Activated effector memory CD4-positive, alpha-beta T cell treated with anti-CD3 and anti-CD28 coated beads, Interleukin-2, amount 50 U/mL, for 16 hours (primary cell): ENCODE results near the gene TKFC.
A peak's percentile ranks its signal among the peaks of the same experiment; 100 is the strongest.

Source experiments
- DNase-seq: peaks from one replicate; pipeline ENCODE4 v3.0.0-alpha.2; 2020

The TKFC gene

GRCh38 chr11:61325649-61326414 is 7.2 kb upstream of the TKFC start:
- DNase-seq: no peak

GRCh38 chr11:61327669-61328071 is 5.4 kb upstream of the TKFC start:
- no peak for DNase-seq

- no peak for DNase-seq
Measured at GRCh38 chr11:61328351-61328750, 4.7 kb upstream of the TKFC start.

- no peak for DNase-seq
Measured at GRCh38 chr11:61329871-61330270, 3.2 kb upstream of the TKFC start.

GRCh38 chr11:61331651-61332050 is 1.4 kb upstream of the TKFC start:
- no peak for DNase-seq

- no peak for DNase-seq
Measured at GRCh38 chr11:61332281-61332796, 689 bp upstream of the TKFC start.

GRCh38 chr11:61333550-61334433 is 764 bp downstream of the TKFC start:
- DNase-seq: no peak

- DNase-seq: peak; percentile 59
Measured at GRCh38 chr11:61334434-61335354, 1.7 kb downstream of the TKFC start.

- DNase-seq: peak; percentile 60
Measured at GRCh38 chr11:61335355-61335710, 2.3 kb downstream of the TKFC start.

GRCh38 chr11:61336171-61336935 is 3.3 kb downstream of the TKFC start:
- peak; percentile 92 for DNase-seq

- peak; percentile 57 for DNase-seq
Measured at GRCh38 chr11:61337706-61338470, 4.9 kb downstream of the TKFC start.

GRCh38 chr11:61338783-61339489 is 5.9 kb downstream of the TKFC start:
- DNase-seq: peak; percentile 61

GRCh38 chr11:61339490-61339878 is 6.5 kb downstream of the TKFC start:
- DNase-seq: peak; percentile 33

GRCh38 chr11:61340979-61341378 is 8.0 kb downstream of the TKFC start:
- peak; percentile 17 for DNase-seq

GRCh38 chr11:61341706-61342105 is 8.7 kb downstream of the TKFC start:
- peak; percentile 24 for DNase-seq

- DNase-seq: peak; percentile 44
Measured at GRCh38 chr11:61342207-61342803, 9.3 kb downstream of the TKFC start.

- peak; percentile 49 for DNase-seq
Measured at GRCh38 chr11:61343792-61344745, 11.0 kb downstream of the TKFC start.

- no peak for DNase-seq
Measured at GRCh38 chr11:61345170-61345610, 12.2 kb downstream of the TKFC start.
